IMR-90 (cell line): ENCODE results near the gene SV2B.

Experiments
- CTCF ChIP-seq: conservative IDR thresholded peaks from 2 replicates; pipeline ENCODE4 v1.5.1; 2012; ENCODE audit warnings: mild to moderate bottlenecking, low read depth, low read length, improper control_type of control experiment
- POLR2A ChIP-seq: IDR thresholded peaks from 2 replicates; pipeline ENCODE4 v1.6.1; 2012; ENCODE audit warnings: mild to moderate bottlenecking, low read depth, low read length

DNA sequence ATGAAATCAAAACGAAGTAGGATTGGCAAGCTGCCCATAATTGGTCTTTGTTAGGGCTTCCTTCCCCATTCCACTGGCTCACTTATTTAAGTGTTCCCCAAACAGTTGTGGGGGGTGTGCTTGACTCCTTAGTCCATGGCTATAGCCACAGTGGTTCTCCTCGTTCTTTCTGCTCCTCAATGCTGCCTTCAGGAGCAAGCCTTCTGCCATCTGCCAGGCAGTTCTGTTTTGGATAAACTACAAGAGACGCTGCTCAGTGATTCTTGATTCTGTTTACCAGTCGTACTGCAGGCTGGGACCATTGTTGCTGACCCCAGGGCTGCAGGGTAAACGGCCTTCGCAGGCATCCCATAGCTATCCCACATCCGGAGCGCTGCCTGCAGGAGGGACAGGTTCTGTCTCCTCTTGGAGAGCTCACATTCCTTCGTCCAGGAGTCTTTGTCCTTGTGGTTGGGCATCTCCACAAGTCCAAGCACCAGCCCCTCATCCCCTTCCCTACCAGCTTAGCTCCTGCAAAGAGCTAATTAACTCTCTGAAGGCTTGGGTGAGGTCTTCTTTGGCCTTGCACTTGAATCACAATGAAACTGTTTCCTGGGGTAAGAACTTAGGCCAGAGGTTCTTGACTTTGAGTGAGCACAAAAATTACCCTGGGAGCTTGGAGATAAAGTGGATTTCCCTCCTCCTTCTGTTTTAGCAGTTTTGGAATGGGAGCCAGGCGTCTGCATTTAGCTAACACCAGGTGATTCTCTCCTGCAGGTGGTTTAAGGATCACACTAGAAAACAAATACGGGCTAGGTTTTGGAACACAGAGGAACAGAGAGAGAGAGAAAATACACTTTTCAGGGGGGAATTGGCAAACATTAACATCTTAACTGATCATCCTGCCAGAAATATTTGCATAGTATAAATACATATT is 114.9 kb downstream of the SV2B start:
- no peak for TF ChIP-seq CTCF
- no peak for TF ChIP-seq POLR2A
